ENCODE measurements around the gene FBXO38.

- TF ChIP-seq, protein P1, sequence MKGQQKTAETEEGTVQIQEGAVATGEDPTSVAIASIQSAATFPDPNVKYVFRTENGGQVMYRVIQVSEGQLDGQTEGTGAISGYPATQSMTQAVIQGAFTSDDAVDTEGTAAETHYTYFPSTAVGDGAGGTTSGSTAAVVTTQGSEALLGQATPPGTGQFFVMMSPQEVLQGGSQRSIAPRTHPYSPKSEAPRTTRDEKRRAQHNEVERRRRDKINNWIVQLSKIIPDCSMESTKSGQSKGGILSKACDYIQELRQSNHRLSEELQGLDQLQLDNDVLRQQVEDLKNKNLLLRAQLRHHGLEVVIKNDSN (IDR thresholded peaks at IDR 0.05): no peak
- TF ChIP-seq EP300 (IDR thresholded peaks at IDR 0.05; ENCODE audit: borderline replicate concordance) (no peak), TEAD4 (IDR thresholded peaks at IDR 0.05) (no peak), ZBTB7A (IDR thresholded peaks at IDR 0.05; ENCODE audit: low read depth) (no peak), TCF12 (IDR thresholded peaks at IDR 0.05; ENCODE audit: low read depth) (no peak), CEBPB (IDR thresholded peaks at IDR 0.05) (no peak), YY1 (IDR thresholded peaks at IDR 0.05; ENCODE audit: low read depth) (no peak), REST (IDR thresholded peaks at IDR 0.05; ENCODE audit: low read depth) (no peak), CREB1 (IDR thresholded peaks at IDR 0.05; ENCODE audit: low read depth) (no peak), EGR1 (IDR thresholded peaks at IDR 0.05) (no peak), RAD21 (IDR thresholded peaks at IDR 0.05; ENCODE audit: low read depth) (no peak)
- TF ChIP-seq, protein P2, sequence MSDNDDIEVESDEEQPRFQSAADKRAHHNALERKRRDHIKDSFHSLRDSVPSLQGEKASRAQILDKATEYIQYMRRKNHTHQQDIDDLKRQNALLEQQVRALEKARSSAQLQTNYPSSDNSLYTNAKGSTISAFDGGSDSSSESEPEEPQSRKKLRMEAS (IDR thresholded peaks at IDR 0.05): no peak
Measured at GRCh38 chr5:148372166-148372725, 11.5 kb upstream of the FBXO38 start.

Data from Ishikawa (cell line).